HG03097 (cell line): ENCODE data around the gene LPP.
A peak's percentile ranks its signal among the peaks of the same experiment; 100 is the strongest.
"Not testable (repeated sequence)": the region's sequence is repeated elsewhere in the genome, so short reads cannot be mapped to it uniquely, and the experiment has no call there.

Experiments
- ATAC-seq: cut with Tn5 transposase; IDR thresholded peaks from one replicate; pipeline ENCODE4 v1.9.1; 2021; ENCODE audit not compliant: unreplicated experiment, low FRiP score

LPP gene

DNA sequence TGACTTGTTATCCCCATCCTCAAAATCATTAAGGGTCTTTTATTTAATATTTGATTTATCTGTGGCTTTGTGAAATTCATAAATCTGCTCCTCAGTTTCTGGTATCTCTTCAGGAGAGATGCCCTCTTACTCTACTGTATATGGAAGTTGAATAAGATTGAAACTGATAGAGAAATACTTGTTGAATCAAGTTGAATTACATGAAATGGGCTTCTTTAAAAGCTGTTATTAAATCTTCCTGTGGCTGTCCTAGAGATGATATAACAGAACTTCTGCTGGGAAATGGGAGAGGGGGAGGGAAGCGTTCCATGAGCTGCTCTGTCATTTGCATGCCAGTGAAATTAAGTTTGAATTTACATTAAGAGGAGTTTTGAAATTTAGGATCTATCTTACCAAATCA is 523.4 kb downstream of the LPP start:
- ATAC-seq: no peak

DNA sequence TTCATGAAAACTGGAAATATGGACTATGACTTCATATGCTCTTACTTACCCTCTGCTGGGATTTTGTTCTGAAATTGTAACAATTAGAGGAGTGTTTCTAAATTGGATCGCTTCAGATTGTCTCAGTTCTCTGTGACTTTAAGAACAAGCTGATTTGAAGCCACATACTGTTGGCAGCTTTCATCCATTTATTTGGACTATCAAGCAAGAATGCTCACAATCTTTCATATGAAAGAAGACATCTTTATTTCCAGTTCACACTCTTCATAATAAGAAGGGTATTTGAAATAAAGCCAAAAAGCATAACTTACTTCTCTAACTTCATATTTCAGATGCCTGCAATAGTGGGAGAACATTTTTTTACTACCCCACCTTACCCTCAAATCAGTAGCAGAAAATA is 526.2 kb downstream of the LPP start:
- ATAC-seq: no peak

DNA sequence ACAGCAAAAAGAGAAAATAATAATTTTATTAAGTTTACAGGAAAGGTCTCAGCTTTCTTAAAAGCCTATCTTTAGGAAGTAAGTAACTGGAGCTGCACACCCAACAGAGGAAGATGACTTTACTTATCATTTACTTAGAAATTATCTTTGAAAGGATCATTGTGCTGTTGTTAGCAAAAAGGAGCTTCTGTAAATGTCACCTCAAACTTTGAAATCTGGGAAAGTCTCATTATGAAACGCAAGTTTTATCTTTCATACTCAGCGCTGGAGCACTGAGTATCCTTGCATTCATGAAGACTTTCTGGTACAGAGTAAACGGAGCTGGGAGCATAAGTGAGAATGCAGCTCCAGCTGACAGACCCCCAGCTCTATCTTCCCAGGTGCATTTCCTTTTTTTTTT is 526.6 kb downstream of the LPP start:
- no peak for ATAC-seq

DNA sequence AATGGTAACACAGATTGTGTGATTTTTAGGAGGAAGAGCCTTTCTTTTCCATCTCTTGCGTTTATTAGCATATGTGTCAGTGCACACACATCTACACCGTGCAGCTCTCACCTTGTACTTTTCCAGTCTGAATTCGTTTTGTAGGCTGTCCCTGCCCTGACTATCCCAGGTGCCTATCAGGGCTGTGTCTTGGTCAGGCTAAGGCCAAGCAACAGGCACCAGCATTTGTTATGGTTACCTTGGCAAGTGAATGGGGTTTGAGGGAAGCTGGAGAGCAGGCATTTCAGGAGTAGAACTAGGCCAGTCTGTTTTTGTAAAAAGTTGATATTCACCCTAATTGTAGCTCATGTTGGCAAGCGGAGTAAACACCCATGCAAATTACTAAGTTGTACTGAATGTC is 528.4 kb downstream of the LPP start:
- ATAC-seq: no peak

DNA sequence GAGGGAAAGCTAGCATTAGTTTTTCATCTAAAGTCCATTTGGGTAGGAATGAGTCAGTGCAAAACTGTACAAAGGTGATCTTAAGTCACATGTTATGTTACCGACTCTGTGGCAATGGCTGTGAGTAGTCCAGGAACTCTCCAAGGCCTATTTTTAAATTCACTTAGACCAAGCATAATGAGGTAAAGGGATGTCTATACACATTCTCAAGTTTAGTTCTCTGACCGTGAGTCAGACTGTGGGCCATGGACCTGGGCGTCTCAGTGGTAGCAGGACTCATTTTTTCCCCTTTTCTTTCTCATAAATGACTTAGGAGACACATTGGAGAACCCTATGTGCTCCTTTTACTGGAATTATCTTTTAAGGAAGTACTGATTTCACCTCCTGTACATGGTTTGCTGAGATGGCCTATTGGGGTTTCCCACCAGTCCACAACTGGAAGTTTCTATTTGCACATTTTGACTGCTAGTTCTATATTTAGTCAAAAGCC is 529.1 kb downstream of the LPP start:
- ATAC-seq: no peak

DNA sequence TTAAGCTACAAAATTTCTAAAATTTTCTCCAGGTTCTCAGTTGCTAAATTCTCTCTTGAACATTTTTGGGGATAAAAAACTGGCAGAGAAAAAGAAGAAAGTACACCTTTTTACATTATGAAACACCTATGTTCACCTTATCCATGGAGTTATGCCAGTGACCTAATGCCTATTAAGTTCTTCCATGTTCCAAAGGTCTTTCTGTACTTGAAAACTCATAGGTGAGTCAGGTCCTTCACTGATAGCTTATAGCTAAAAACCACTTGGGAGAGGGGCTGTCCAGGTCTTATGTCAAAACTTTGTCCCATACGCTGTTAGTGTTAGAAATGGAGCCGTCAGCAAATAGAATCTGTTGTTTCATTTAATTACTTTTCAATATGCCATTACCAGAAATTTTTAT is 530.3 kb downstream of the LPP start:
- no peak for ATAC-seq

DNA sequence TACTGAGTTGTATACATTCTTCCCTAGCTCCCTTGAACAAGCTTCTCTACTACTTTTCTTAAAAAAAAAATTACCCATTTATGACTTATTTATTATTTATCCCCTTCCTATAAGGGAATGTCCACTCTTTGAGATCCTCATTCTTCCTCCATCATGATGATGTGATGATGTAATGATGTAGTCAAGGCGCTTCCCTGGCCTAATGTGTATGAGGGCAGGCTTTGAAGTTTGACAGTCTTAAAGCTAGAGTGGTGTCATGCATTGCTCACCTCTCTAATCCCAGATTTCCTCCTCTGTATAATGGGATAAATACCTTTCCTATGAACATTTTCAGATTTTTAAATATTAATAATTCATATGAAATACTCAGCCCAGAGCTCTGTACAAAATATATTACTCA is 531.8 kb downstream of the LPP start:
- no peak for ATAC-seq

DNA sequence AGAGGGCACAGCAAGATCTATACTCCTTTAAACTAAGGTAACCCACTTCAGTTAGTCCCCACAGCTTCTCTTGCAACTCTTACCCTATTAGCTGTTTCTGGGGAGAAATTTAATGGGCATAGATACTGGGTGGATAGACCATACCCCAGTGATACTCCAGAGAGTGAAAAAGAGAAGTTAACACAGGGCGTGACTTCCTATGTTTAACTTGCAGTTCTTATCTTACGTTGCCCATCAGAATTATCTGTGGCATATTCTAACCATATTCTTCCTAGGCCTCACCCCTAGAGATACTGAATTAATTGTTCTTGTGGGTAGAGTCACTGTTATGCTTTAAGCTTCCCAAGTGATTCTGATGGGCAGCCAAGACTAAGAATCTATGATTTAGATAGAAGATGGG is 532.4 kb downstream of the LPP start:
- no peak for ATAC-seq

DNA sequence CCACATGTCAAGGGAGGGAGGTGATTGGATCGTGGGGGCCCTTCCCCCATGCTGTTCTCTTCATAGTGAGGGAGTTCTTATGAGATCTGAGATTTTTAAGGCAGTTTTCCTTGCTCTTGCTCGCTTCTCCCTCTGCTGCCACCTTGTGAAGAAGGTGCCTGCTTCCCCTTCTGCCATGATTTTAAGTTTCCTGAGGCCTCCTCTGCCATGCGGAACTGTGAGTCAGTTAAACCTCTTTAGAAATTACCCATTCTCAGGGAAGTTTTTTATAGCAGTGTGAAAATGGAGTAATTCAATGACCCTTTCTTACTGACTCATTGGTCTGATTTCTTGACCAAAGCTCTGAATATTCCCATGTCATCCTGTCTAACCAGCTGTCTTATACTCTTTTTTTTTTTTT is 533.4 kb downstream of the LPP start:
- no peak for ATAC-seq

DNA sequence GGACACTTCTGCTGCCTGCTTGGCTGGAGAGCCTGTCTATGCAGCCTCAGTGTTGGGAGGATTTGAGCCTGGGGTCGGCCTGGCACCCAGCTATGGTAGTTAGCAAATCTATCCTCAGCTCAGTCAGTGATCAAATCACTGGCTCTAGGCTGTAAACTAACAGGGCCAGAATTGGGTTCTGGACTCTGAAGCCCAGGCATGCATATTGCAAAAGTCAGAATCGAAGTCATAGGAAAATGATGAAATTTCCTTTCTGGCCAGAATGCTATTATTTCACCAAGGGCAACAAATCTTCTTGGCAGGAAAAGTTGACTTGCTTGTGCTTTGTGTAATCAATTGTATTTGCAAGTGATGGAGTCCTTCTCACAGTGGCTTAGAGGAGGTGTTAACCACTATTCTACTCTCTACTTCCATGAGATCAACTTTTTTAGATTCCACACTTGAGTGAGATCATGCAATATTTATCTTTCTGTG is 535.2 kb downstream of the LPP start:
- ATAC-seq: no peak

DNA sequence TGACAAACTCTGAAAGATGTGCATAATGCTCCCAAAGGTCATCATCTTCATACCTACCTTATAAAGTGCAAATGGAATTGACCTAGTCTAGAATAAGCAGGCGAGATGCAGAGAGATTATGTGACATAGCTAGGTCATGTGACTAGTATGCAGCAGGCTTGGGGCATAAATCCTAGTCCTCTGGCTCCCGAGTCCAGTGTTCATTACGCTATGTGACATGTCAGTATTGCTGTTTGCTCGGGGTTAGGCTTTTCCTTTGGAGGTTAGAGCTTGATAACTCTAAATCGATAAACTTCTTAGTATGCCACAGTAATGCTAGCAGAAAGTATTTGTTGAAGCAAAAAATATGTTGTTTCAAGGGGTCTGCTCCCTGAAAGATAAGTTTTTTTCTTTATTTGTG is 536.1 kb downstream of the LPP start:
- no peak for ATAC-seq

DNA sequence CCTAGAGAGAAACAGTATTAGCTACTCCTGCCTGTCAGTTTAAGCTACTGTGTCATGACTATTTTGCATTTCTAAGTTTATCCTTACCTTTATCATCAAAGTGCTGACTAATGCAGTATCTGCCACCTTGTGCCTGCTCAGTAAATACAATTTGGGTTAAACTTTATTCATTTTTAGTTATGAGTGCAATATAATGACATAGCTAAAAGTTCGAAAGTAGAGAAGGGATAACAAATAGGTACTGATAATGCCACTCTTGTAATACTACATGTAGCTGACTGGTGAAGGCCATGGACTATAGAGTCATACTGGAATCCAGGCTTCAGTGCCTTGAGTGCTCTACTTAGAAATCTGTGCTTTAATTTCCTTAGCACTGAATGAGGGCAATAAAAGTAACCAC is 537.0 kb downstream of the LPP start:
- no peak for ATAC-seq

DNA sequence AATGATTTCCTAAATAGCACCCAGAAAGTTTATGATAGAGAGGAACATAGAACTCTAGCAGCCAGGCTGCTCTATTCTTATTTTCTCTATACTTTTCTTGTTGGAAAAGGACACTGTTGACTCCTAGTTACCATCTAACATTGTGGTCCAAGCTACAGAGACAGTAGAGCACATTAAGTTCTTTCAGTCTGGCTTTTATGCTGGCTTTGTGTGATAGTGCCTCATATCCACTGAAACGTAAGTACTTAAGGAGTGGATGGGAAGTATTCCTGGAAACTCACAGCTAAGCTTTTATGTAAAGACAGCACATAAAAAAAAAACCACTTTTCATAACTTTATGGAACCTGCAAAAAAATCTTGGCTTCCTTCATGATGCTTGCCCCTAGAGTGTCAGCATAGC is 537.7 kb downstream of the LPP start:
- ATAC-seq: no peak

DNA sequence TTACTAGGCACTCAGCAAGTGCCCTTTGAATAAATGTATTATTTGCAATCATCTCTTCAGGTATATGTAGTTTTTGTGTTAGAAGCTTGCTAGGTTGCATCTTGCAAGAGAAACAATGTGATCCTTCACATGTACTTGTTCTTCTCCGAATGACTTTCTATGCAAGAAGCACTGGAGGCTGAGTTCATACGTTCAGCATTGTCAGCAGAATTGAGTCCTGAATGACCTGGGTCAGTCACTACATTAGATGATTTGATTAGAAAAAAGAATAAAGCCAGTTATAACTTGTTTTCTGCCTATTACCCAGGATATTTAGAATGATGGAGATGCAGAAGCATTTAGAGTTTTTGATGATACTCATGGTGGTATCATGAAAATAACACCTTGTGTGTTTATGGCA is 538.7 kb downstream of the LPP start:
- no peak for ATAC-seq

DNA sequence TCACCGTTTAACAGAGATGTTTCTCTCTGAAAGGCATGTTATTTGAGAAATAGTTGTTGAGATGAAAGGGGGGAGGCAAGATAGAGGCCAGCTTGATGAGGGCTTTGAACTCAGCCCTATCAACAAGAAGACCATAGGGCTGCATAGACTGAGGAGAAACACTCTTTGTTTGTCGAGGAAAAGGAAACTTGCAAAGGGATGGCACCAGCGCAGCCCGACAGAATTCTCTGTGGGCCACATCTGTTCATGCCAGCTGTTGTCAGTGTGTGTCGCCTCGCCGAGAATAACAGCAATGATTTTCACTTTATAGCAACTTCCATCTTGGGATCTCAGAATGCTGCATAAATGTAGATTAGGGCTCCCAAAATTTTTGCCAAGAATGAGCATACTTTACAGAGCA is 539.5 kb downstream of the LPP start:
- no peak for ATAC-seq

DNA sequence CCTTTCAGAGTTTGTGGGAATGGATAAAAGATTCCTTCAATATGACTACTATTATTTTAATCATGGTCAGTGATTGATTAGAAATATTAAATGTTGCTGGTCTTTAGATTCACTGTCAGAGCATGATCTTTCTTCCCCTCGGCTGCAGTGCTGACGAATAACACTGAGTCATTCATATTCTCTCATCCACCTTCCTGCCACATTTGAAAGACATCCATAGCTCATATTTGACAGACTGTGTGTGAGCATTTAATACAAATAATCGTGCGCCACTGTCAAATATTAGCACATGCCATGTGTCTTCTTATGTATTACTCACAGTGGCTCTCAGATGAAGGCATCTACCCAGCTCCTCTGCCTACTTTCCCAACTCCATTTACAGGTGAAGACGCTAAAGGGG is 541.3 kb downstream of the LPP start:
- ATAC-seq: no peak

DNA sequence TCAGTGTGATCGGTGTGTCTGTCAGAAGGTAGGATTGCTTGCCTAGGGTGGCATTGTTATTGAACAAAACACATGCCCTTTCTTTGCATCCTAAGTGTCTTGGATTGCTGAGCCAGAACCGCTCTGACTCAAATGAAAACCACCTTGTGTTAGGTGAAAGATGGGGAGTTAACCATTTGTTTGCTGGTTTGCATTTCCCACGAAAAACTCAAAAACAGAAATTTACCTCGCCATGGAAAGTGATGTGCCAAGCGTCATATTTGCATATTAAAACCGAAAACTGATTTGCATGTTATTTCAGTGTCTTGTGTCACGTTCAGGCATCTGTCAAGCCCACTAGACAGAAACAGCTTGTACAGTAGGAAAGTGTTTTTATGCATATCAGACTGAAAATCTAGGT is 543.2 kb downstream of the LPP start:
- peak; percentile 78 for ATAC-seq

DNA sequence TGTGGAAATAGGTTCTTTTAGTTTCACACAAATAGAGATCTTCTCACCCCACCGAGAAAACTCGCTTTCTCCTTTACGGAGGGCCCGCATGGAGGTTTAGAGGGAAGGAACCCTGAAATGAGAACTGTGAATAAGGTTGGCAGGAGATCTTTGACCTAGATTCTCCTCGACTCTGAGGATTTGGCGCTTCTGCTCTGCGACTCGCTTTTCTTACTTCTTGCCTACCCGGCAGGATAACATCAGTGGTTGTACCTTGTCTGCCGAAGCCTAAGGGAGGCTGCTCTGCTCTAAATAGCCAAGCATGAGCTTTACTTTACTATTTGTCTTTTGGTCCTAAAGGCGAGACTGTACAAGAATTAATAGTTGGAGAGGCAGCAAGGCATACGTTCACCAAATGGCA is 544.5 kb downstream of the LPP start:
- ATAC-seq: no peak

DNA sequence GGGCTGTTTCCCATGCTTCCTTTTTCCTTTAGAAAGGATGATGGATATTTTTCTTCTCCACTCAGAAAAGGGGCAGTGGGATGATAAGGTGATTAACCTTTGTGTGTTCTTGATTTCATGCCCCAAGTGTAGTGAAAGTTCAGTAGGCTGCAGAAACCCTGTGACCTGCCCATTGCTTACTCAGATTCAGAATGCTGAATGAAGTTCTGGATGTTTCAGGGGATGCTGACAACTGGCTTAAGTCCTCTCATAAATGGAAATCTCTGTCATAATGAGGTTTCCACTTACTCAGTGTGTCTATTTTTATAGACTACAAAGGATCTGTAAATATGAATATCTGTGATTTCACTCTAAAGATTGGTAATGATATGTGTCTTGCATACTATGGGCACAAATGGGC is 546.5 kb downstream of the LPP start:
- no peak for ATAC-seq

DNA sequence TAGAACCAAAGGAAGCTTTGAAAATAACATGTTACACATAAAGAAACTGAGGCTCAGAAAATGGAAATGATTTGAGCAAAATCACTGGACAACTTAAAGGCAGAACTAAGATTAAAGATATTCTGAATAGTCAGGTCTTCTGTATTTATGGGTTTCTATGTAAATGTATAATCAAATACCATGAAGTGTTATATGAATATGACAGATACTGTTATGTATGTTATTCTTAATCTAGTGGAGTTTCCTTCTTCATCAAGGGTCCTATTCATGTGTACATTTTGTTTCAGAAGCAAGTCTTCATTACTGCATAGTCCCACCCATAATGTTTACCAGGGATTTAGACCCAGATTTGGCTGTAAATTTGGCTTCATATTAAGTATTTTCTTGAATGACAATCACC is 547.0 kb downstream of the LPP start:
- no peak for ATAC-seq

DNA sequence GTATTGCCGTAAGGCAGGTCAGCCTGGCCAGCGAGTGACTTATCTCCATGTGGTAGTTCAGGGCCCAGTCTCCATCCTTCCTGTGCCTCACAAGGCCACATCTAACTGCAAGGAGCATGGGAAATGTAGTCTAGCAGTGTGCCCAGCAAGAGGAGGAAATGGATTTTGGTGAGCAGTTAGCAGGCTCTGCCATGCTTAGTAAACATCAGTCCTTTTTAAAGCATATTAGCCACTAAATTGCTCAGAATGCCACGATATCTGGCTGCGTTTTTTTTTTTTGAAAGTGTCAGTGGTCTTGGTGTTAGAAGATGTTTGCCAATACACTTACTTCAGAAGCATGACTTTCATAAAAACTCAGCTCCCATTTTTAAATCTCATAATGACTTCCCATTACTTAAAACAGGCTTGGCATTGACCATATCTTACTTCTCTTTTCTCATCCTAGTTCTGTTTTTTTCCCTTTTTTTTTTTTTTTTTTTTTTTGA is 547.6 kb downstream of the LPP start:
- ATAC-seq: no peak

DNA sequence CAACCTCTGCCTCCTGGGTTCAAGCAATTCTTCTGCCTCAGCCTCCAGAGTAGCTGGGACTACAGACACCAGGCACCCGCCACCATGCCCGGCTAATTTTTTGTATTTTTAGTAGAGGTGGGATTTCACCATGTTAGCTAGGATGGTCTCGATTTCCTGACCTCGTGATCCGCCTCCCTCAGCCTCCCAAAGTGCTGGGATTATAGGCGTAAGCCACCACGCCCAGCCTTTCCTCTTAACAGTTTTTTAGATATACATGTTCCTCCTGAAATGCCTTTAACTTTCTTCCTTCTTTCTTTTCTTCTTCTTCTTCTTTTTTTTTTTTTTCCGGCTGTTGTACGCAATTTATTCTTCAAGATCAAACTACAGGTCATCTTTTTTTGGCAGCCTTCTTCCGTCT is 548.1 kb downstream of the LPP start:
- ATAC-seq: not testable (repeated sequence)

DNA sequence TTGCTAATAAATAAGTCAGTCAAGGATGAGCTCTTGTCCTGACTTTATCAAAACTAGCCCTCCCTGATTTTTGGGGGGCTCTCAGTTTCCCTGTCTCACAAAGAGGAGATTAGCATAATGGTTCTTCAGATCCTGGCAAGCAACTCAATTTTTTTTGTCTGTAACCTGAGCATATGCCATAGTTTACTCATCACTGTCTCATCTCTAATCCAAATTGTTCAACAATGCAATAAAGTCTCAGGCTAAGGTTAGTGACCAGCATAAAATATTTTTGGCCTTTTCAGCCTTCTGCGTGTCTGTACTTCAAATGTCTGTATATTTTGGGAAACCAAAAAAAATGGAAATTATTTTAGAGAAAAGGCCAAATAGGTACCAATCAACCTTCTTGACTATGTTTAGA is 552.2 kb downstream of the LPP start:
- ATAC-seq: no peak
